OCI-LY7 (cell line): ENCODE results near the gene HPSE2. TPM values are rescaled to one million over a fixed set of nuclear protein-coding genes. Genes with fewer than 3 reads are reported as not detected.
"Not testable (repeated sequence)": the region's sequence is repeated elsewhere in the genome, so short reads cannot be mapped to it uniquely, and the experiment has no call there.

Source experiments
- BruUV-seq: library from RNA; stranded (reverse); fragments of 400-500 nt; replicated peaks from 2 replicates; lab custom pipeline; 2021; lab: Mats Ljungman, UMichigan
- CTCF ChIA-PET: fragments of 300-600 bp; sonication (Branson Sonifier 250); formaldehyde crosslinking; loops from one replicate; lab custom pipeline; 2022; ENCODE audit warnings: antibody characterized with exemption; ENCODE audit not compliant: unreplicated experiment; lab: Charles Lee
- POLR2A ChIA-PET: fragments of 300-600 bp; sonication (Branson Sonifier 250); formaldehyde crosslinking; loops from one replicate; lab custom pipeline; 2022; ENCODE audit warnings: antibody characterized with exemption; lab: Charles Lee
- DNase-seq: peaks from one replicate; pipeline ENCODE4 v3.0.0-alpha.2; 2015; ENCODE audit warnings: low spot score
- H2AFZ ChIP-seq: fragments of 200-600 bp; sonication (generic), shearing (Covaris generic); 2 replicates; pipeline ENCODE4 v1.6.1; 2014; ENCODE audit warnings: mild to moderate bottlenecking, antibody characterized with exemption, low read length, moderate library complexity
- H3K27ac ChIP-seq: fragments of 200-600 bp; sonication (generic); 2 replicates; pipeline ENCODE4 v1.5.1; 2014; ENCODE audit warnings: mixed run types, low read depth, mild to moderate bottlenecking, moderate library complexity, low read length, inconsistent platforms; ENCODE audit not compliant: poor library complexity, severe bottlenecking
- H3K36me3 ChIP-seq: fragments of 200-600 bp; sonication (generic); 2 replicates; pipeline ENCODE4 v1.6.1; 2014; ENCODE audit warnings: mild to moderate bottlenecking, antibody characterized with exemption, low read length, moderate library complexity, mixed read lengths; ENCODE audit not compliant: insufficient read depth
- H3K4me1 ChIP-seq: fragments of 200-600 bp; sonication (generic); 2 replicates; pipeline ENCODE4 v1.5.1; 2014; ENCODE audit warnings: mild to moderate bottlenecking, low read length; ENCODE audit not compliant: insufficient read depth, poor library complexity, severe bottlenecking
- H3K4me2 ChIP-seq: fragments of 200-600 bp; sonication (generic); 2 replicates; pipeline ENCODE4 v1.6.1; 2014; ENCODE audit warnings: mild to moderate bottlenecking, low read length
- H3K4me3 ChIP-seq: fragments of 200-600 bp; sonication (generic); 2 replicates; pipeline ENCODE4 v1.5.1; 2014; ENCODE audit warnings: mild to moderate bottlenecking, low read depth, low read length; ENCODE audit not compliant: poor library complexity, severe bottlenecking
- H3K79me2 ChIP-seq: fragments of 200-600 bp; sonication (generic); 2 replicates; pipeline ENCODE4 v1.6.1; 2016; ENCODE audit warnings: low read depth, mild to moderate bottlenecking, low read length, moderate library complexity, mixed read lengths; ENCODE audit not compliant: insufficient read depth
- H3K9me2 ChIP-seq: fragments of 200-600 bp; sonication (generic); 2 replicates; pipeline ENCODE4 v1.6.1; 2016; ENCODE audit warnings: mild to moderate bottlenecking, low read length, mixed read lengths; ENCODE audit not compliant: insufficient read depth
- H3K9me3 ChIP-seq: fragments of 200-600 bp; sonication (generic); 2 replicates; pipeline ENCODE4 v1.6.1; 2014; ENCODE audit warnings: mild to moderate bottlenecking, mixed run types, low read length, mixed read lengths
- H4K20me1 ChIP-seq: fragments of 200-600 bp; sonication (generic); 2 replicates; pipeline ENCODE4 v1.6.1; 2014; ENCODE audit warnings: mild to moderate bottlenecking, antibody characterized with exemption, low read length, moderate library complexity, mixed read lengths; ENCODE audit not compliant: insufficient read depth
- EZH2phosphoT487 ChIP-seq: fragments of 200-600 bp; sonication (generic); IDR thresholded peaks from 2 replicates; pipeline ENCODE4 v1.6.1; 2018; ENCODE audit warnings: low read depth, borderline replicate concordance, mild to moderate bottlenecking, mixed run types, antibody characterized with exemption, low read length, moderate library complexity, mixed read lengths
- intact Hi-C: fragments of 100-400 bp; cut with micrococcal nuclease; formaldehyde crosslinking; loops from one replicate; pipeline ENCODE4 v1.10.0; 2022; ENCODE audit not compliant: unreplicated experiment
- total RNA-seq, 2 experiments: library from RNA; depleted of rRNA in 1 of 2; stranded (reverse); fragments of >200 nt in 1 of 2; shearing (Covaris generic) in 1 of 2; gene quantifications; 2 replicates each; pipeline ENCODE4 v1.2.3, GENCODE V29; 2014 to 2022
- TF ChIP-seq, protein P1 (sequence below): fragments of 200-600 bp; sonication (generic); conservative IDR thresholded peaks from 2 replicates; pipeline ENCODE4 v1.5.1; 2014; ENCODE audit warnings: mild to moderate bottlenecking, antibody characterized with exemption, low read length, moderate library complexity, mixed read lengths

Gene HPSE2
- total RNA-seq, 2 experiments from 2014 or later: not detected

DNA sequence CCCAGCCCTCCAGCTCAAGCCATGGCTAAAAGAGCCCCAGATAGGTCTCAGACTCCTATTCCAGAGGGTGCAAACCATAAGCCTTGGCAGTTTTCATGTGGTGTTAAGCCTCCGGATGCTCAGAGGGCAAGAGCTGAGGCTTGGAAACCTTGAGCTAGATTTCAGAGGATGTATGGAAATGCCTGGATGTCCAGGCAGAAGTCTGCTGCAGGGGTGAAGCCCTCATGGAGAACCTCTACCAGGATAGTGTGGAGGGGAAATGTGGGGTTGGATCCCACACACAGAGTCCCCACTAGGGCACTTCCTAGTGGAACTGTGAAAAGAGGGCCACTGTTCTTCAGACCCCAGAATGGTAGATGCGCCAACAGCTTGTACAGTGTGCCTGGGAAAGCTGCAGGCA is 13.2 kb upstream of the HPSE2 start:
- Histone ChIP-seq H3K4me3 (no peak overlapping the region), H3K9me2 (no peaks in the 10 kb centered on the region), H3K27ac (no peak overlapping the region), H3K36me3 (no peaks in the 10 kb centered on the region), H3K9me3 (no peaks in the 10 kb centered on the region), H2AFZ (no peak overlapping the region), H3K79me2 (no peaks in the 10 kb centered on the region), H3K4me2 (no peak overlapping the region), H3K4me1 (no peaks in the 10 kb centered on the region), H4K20me1 (no peaks in the 10 kb centered on the region)
- intact Hi-C loops: no loop called here
- BruUV-seq: no TSS peak
- POLR2A ChIA-PET: no interaction called here
- TF ChIP-seq, protein P1, sequence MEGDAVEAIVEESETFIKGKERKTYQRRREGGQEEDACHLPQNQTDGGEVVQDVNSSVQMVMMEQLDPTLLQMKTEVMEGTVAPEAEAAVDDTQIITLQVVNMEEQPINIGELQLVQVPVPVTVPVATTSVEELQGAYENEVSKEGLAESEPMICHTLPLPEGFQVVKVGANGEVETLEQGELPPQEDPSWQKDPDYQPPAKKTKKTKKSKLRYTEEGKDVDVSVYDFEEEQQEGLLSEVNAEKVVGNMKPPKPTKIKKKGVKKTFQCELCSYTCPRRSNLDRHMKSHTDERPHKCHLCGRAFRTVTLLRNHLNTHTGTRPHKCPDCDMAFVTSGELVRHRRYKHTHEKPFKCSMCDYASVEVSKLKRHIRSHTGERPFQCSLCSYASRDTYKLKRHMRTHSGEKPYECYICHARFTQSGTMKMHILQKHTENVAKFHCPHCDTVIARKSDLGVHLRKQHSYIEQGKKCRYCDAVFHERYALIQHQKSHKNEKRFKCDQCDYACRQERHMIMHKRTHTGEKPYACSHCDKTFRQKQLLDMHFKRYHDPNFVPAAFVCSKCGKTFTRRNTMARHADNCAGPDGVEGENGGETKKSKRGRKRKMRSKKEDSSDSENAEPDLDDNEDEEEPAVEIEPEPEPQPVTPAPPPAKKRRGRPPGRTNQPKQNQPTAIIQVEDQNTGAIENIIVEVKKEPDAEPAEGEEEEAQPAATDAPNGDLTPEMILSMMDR: no peak
- TF ChIP-seq EZH2phosphoT487: no peak
- CTCF ChIA-PET: no interaction called here
- no peak for DNase-seq

DNA sequence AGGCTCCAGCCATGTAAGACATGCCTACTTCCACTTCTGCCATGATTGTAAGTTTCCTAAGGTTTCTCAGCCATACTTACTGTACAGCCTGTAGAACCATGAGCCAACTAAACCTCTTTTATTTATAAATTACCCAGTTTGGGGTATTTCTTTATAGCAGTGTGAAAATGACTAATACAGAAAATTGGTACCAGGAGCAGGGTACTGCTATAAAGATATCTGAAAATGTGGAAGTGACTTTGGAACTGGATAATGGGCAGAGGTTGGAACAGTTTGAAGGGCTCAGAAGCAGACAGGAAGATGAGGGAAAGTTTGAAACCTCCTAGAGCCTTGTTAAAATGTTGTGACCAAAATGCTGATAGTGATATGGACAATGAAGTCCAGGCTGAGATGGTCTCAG is 12.2 kb upstream of the HPSE2 start:
- intact Hi-C loops: loop anchor here (2.0 kb wide), 1 partner anchor 781 kb away; no protein-coding TSS in a partner anchor
- POLR2A ChIA-PET: not testable (repeated sequence)

DNA sequence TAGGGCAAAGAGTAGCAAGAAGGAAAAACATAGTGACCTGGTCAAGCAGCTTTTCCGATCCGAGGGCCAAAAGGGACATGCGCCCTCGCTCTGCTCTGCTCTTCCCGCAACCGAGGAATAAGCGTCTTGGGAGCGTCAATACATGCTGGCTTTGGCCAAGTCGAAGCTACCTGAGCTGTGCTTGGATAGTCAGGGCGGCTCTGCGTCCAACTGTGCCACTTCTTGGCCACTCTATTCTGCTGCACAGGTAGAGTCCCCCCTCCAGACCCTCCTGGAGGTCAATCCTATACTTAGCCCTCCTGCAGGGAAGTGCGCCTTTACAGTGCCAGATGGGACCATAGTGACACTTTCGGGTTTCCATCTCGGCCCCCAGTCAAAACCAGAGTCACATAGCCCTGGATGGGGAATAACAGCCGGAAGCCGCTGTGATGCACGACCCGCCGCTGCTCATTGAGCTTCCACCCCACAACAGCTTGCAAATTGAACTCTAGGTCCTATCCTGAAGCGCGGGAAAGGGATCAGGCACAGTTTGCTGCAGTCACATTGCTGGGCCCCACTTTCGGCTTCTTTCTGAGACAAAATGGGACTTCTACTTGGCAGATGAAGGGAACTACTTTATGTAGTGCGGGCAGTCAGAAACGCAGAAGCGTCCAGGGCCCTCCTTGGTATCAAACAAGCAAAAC is 1.1 kb upstream of the HPSE2 start:
- Histone ChIP-seq H3K79me2 (no peaks in the 10 kb centered on the region), H4K20me1 (no peaks in the 10 kb centered on the region), H3K27ac (no peak overlapping the region), H3K36me3 (no peaks in the 10 kb centered on the region), H3K9me3 (no peaks in the 10 kb centered on the region), H3K4me2 (no peak overlapping the region), H3K4me1 (peaks cover 11% of the 10 kb centered on the region), H3K4me3 (no peak overlapping the region), H3K9me2 (no peaks in the 10 kb centered on the region), H2AFZ (no peak overlapping the region)
- TF ChIP-seq, protein P1: no peak
- no peak for TF ChIP-seq EZH2phosphoT487
- intact Hi-C loops: no loop called here
- no peak for DNase-seq
- BruUV-seq: no TSS peak
- ChIA-PET CTCF (no interaction called here), POLR2A (no interaction called here)

More for the DNA sequence above, 12.2 kb upstream of the HPSE2 start:
- H3K27ac ChIP-seq, H3K79me2 ChIP-seq, H3K4me2 ChIP-seq, H3K9me3 ChIP-seq, H2AFZ ChIP-seq, CTCF ChIA-PET, H4K20me1 ChIP-seq, H3K36me3 ChIP-seq, BruUV-seq, H3K9me2 ChIP-seq, H3K4me1 ChIP-seq, H3K4me3 ChIP-seq, DNase-seq: not testable (repeated sequence)
